ENCODE results near the gene IL18. TPM values are rescaled to one million over a fixed set of nuclear protein-coding genes. Genes with fewer than 3 reads are reported as not detected.
"Not testable (repeated sequence)": the region's sequence is repeated elsewhere in the genome, so short reads cannot be mapped to it uniquely, and the experiment has no call there.

Gene IL18
- total RNA-seq, 1 donor from 2014 or later, result 1.8 TPM

DNA sequence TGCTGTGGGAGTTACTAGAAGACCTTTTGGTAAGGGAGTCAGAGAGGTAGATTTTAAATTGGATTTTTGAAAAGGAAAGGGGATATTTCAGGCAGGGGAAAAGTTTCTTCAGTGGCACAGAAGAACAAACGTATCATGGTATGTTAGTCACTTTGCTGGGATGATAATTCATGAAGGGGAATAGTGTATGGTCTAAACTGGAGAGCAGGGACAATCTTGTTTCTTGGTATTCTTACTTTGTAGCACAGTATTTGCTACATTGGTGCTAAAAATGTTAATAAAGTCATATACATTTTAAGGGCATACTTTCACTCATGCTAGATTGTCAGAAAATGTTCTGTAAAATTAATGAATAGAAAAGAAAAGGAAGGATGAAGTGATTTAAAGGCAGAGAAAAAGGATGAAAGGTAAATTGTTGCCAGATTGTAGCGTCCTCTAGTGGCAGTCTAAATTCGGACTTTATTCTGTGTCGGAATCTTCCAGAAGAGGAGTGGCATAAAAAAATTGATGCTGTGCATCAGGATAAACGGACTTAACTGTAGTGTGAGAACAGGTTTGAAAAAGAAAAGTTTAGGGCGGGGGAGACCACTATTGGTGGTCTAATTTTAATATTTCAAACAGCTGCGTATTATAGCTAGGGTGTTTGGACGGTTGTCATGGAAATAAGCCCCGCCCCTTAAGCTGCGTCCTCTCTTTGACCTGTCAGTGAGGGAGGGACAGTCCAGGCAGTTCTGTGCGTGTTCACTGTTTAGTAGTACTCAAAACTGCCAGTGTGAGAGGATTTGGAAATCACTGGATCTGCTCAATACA is 11.1 kb upstream of the IL18 start, which contains the start of gene BCO2:
TSS of gene BCO2 (plus strand) at position 724 of the 810 bp plus-strand sequence. CDS start 90 bp downstream, outside the sequence.
- DNase-seq (ENCODE audit: missing footprints) (peak; percentile 88), ATAC-seq (peak; percentile 96)
- intact Hi-C loops (cut with DNase I), result loop anchor here (2.0 to 10.0 kb wide), 2 partner anchors 60 to 250 kb away; no protein-coding TSS in a partner anchor

DNA sequence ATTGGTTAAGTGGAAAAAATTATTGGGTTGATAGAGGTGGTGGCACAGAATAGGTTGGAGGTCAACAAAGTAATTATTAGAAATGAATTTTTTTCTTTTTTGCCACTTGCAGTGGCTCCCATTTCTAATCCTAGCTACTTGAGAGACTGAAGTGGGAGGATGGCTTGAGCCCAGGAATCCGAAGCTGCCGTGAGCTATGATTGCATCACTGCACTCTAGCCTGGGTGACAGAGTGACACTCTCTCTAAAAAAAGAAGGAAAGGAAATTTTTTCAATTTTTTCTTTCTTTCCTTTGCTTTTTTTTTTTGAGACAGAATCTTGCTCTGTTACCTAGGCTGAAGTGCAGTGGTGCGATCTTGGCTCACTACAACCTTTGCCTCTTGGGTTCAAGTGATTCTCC is 9.3 kb upstream of the IL18 start:
- intact Hi-C loops (cut with DNase I), result loop anchor here (10.0 kb wide), 1 partner anchor 248 kb away; no protein-coding TSS in a partner anchor
- ATAC-seq (no peak), DNase-seq (ENCODE audit: missing footprints) (no peak)

DNA sequence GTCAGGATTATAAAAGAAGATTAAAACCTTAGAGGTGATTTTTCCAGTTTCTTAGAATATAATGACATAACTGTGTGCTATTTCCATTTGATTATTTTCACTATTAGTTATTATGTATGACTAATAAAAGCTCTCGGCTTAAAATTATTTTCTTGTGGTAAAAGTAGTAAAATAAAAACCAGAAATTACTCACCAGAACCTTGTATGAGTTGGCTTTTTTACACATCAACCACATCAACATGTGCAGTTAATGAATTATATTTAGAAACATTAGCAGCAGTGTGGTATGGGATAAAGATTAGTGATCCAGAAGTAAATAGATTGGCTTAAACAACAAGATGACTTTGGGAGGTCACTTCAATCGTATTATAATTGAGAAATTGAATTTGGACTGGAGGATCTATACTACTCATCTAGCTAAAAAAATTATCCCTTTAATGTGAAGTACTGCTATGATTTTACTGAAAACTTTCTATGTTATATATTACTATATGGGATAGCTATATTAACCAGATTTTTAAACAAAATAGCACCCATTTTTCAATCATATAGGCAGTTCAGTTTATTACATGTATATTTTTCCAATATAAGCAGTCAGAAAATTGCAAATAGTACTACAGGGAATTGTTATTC is 8.6 kb upstream of the IL18 start:
- DNase-seq (ENCODE audit: missing footprints) (no peak), ATAC-seq (no peak)
- intact Hi-C loops (cut with DNase I), result loop anchor here (10.0 kb wide), 1 partner anchor 248 kb away; no protein-coding TSS in a partner anchor

DNA sequence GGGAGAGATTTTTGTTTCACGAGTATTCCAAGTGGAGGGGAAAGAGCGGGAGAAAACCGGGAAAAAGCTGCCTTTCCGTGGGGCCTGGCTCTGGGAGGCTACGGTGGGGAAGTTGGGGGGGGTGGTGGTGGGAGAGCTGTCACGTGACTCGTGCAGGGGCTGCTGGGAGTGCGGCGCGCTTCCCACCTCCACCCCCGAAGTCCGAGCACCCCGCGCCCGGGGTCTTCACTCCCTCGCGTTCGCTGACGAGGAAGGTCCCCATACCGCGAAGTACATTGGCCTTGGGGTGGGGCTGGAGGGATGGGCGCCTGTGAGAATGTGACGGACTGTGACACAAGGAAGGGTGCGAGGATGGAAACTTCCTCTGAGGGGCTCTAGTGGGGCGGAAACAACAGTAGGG is 3.3 kb upstream of the IL18 start, which contains the start of gene TEX12:
TSS of gene TEX12 (plus strand) at position 228 of the 400 bp plus-strand sequence. CDS start 1,897 bp downstream, outside the sequence.
- no peak for ATAC-seq
- DNase-seq (ENCODE audit: missing footprints), result no peak
- intact Hi-C loops (cut with DNase I), result no loop called here

DNA sequence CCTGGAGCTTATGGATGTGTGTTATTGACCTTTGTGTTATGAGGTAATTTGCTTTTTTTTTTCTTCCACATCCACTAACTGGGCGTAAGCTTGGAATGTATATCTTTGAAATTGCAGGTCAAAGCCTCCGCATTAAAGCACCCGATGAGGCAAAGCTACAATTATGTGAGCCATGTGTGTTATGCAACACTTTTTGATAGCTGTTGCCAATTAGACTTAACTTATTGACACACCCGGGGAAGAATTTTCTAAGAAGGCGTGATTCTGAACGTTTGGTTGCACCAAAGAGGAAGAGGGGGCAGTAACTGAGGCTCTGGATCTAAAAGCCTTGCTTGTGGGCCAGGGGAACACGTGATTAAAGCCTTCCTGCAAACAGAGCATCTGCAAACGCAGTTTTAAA is 2.7 kb upstream of the IL18 start:
- intact Hi-C loops (cut with DNase I), result no loop called here
- ATAC-seq (no peak), DNase-seq (ENCODE audit: missing footprints) (no peak)

DNA sequence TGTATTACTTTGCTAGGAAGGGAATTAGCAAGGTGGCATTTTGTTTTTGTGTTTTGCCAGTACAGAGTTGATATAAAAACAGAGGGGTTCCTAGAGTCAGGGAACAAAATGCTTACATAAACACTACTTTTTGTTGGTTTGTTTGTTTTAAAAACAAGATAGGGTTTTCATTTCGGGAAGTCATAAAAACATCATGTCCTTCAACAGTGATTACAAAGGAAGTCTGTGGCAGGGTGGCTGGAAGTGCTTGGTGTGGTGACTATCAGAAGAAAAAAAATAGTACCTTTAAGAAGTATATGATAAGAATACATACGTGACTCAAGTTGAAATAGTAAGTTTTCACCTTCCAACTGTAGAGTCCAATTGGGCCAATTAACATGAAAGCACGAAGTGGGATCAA is 1.2 kb upstream of the IL18 start:
- ATAC-seq, result no peak
- DNase-seq (ENCODE audit: missing footprints), result no peak
- intact Hi-C loops (cut with DNase I), result no loop called here

DNA sequence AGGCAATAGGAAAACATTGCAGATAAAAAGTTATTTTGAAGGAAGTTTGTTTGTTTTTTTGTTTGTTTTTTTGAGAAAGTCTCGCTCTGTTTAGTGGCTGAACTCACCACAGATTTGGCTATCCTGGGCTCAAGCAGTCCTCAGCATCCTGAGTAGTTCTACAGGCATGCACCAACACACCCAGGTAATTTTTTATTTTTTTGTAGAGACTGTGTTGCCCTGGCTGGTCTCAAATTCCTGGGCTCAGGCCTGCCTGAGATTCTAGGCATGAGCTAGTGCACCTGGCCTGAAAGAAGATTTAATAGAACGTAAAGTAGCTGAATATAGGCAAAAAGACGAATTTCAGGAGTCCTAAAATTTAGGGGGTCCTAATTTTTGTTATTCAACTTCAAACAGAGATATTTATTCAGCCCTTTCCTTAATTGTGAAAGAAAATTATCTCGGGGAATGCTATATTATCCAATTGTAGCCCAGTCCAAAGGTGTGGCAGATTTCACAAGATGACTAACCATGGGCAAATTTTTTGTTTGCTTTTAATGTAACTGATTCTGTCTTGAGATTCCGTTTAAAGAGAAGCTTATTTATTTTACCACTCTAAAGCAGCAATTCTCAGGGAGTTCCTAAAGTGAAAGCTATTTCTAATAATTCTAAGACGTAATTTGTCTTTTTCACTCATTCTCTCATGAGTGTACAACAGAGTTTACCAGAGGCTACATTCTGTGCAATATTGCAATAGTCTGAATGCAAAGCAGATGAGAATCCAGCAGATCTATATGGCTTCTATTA is 940 bp downstream of the IL18 start:
- intact Hi-C loops (cut with DNase I), result no loop called here
- no peak for ATAC-seq
- DNase-seq (ENCODE audit: missing footprints), result no peak

DNA sequence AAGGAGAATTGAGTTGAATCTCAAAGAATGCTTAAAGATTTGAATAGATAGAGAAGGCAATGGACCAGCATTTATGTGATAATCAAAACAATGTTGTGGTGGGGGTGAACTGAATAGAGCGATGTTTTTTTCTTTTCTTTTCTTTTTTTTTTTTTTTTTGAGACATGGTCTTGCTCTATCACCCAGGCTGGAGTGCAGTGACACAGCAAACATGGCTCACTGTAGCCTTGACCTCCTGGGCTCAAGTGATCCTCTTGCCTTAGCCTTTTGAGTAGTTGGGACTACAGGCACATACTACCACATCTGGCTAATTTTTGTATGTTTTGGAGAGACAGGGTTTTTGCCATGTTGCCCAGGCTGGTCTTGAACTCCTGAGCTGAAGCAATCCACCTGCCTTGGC is 1.7 kb downstream of the IL18 start:
- intact Hi-C loops (cut with DNase I); DNase-seq (ENCODE audit: missing footprints); ATAC-seq: not testable (repeated sequence)

DNA sequence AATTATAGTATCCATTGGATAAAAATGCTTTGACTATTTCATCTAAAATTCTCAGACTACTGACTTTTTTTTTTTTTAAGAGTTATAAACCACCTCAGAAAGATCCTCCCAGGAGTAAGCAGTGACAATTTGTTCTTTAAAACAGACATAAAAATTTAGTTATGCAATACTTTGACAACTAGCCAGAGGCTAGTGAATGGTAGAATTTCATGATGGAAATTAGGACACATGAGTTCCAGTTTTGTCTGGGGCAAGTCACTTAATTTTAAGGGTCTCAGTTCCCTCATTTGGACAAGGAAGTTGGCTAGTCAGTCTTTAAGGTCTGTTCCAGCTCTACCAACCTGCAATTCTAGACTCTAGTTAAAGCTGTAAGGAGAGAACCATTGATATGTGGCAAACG is 2.9 kb downstream of the IL18 start:
- intact Hi-C loops (cut with DNase I), result no loop called here
- ATAC-seq, result peak; percentile 5
- DNase-seq (ENCODE audit: missing footprints), result no peak

DNA sequence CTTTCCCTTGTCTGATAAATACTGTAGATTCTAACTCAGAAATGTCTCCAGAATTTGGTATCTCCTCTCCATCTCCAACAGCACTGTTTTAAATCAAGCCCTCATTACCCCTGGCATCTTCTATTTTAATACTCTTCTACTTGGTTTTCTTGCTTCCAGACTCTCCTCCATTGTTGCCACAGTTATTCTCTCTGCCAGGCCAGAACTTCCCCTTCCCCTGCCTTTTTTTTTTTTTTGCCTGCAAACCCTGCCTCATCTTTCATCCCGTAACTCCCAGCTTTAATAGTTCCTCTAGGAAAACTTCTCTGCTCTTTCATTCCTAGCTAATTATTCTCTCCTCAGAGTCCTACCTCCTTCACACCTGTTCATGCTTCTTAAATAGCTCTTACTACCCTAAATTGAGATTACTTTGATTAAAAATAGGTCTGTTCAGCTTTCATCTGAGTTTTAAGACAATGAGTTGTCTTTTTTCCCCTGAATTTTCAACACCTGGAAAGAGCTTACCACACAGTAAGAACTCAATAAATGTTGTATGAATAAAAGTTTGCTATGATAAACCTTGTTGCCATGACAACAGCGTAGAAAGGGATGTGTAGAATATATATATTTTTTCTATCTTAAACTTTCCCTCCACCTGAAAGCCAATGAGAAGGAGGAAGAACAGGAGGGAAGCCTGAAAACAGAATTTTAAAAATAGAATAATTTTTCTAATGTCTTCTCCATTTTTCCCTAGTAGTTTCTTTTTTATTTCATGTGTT is 3.6 kb downstream of the IL18 start:
- no peak for DNase-seq (ENCODE audit: missing footprints)
- intact Hi-C loops (cut with DNase I), result no loop called here
- ATAC-seq, result no peak

DNA sequence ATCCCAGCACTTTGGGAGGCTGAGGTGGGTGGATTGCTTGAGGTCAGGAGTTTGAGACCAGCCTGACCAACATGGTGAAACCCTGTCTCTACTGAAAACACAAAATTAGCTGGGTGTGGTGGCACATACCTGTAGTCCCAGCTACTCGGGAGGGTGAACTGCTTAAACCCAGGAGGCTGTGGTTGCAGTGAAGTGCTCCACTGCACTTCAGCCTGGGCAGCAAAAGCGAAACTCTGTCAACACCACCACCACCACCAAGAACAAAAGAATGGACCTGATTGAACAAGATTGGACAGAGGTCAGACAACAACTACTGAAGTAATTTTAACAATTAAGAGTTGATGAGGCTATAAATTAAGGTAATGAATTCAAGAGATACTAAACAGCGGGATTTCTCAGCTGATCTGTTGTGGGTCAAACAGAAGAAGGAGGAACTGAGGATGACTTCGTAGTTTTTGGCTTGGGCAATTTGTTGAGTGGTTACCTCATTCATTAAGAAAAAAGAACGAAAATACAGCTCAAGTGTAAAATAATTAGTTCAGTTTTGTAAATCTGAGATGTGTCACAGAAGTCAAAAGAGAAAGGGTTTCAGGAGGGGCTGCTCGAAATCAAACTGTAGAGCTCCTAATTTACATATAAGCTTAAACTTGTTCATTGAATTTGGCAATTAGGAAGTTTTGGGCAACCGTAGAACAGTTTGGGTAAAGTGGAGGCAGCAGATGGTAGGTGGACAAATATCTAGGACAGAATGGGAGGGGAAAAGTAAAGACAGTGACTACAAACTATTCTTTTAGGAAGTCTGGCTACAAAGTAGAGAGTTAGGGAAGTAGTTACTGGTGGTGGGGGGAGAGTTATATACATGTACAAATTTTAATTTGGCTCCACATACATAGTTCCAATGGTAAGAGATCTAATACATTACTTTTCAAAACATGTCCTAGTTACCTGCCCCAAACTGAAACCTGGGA is 4.5 kb downstream of the IL18 start:
- DNase-seq (ENCODE audit: missing footprints) (no peak), ATAC-seq (no peak)
- intact Hi-C loops (cut with DNase I), result no loop called here

DNA sequence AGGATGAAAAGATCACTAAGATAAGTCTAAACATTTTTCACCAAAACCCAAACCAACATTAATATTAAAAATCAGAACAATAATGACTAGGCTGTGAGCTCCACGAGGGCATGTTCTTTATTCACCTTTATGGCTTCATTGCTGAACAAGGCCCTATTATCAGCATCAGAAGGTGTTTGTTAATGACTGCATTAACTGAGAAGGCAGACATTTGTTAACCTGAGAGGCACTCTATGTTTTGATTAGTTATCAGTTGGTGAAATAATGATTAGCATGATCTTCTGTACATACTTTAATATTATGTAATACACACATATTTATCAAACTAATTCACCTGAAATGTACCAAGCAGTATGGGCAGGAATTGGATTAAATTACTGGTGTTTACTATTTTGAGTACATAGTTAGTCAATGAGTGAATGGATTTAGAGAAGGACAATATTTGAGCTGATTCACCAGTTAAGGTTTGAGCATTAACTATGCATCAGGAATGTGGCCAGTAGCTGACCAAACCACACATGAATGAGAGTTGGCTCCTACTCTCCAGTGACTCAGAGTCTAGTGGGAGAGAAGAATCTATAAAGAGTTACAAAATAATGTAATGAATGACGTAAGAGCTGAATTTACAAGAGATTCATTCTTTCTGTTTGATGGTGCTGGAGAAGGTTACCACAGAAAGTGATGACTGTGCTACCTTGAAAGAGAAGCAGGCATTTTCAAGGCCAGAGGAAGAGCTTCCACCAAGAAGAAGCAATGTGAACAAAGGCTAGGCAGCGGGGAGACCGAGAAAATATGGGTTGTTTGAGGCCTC is 6.7 kb downstream of the IL18 start:
- ATAC-seq (no peak), DNase-seq (ENCODE audit: missing footprints) (no peak)
- intact Hi-C loops (cut with DNase I), result no loop called here

DNA sequence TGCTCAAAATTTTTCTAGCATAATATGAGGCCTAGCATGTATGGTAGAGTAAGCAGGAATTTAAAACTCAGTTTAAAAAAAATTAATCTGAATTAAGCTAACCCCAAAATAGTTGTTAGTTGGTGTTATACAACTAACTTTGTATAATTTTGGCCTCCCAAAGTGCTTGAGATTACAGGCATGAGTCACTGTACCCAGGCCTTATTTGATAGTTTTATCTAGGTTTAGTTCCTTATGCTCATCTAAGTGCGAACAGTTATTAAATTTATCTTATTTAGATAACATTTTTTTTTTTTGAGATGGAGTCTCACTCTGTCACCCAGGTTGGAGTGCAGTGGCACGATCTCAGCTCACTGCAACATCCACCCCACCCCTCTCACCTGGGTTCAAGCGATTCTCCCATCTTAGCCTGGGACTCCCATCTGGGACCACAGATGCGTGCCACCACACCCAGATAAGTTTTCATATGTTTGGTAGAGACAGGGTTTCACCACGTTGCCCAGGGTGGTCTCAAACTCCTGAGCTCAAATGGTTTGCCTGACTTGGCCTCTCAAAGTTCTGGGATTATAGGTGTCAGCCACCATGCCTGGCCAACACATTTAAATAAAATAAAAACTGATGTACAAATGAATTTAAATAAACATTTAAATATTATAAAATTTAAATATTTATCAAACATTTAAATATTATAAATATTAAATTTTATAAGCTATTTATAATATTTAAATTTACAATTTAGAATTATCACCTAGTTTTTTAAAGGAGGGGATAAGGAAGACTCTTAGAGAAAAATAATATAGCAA is 7.5 kb downstream of the IL18 start:
- DNase-seq (ENCODE audit: missing footprints) (no peak), ATAC-seq (no peak)
- intact Hi-C loops (cut with DNase I), result no loop called here

DNA sequence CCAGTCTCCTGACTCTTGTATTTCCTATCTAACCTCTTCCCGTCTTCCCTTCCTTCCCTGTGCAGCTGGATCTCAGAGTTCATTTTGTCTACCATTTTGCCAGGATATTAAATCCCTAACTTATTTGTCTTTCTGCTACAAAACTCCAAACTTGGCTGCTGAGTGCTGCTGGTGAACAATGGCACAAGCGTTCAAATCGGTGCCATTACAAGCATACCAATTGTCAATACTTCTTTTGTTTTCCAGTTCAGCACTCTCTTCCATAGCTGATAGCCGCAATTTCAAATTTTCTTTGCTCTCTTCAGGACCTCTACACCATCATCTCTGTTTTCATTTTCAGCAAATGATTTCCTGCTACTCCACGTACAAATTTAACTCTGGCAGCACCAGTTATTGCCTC is 13.4 kb downstream of the IL18 start:
- intact Hi-C loops (cut with DNase I), result no loop called here
- no peak for ATAC-seq
- DNase-seq (ENCODE audit: missing footprints), result no peak

DNA sequence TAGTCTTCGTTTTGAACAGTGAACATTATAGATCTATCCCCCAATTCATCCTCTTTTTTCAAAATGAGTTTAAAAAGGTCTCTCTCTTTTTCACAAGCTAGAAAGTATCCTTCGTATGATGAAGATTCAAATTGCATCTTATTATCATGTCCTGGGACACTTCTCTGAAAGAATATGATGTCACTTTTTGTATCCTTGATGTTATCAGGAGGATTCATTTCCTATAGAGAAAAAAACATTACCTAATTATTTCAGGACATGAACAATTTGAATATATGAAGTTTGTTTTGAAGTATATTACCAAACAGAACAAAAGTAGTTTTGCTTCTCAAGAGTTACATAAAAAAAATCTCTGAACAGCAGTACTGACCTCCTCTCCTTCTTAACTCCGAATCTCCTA is 20.3 kb downstream of the IL18 start:
- intact Hi-C loops (cut with DNase I), result no loop called here
- no peak for ATAC-seq
- DNase-seq (ENCODE audit: missing footprints), result no peak

DNA sequence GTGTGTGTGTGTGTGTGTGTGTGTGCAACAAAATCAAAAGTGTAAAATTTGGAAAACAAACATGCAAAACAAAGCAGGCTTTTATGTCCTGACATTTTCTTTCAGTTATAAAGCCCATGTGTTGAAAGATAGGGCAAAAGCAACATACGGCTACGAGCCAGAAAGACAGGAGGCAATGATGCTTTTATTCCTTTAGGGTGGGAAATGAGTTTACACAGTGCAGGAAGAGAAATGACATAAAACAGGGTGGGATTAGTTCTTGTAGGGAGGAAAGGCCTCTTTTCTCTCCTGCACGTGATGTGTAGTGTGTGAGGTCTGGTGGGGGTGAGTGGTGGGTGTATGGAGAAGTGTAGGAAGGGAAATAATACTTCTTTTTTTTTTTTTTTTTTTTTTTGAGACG is 29.4 kb downstream of the IL18 start:
- intact Hi-C loops (cut with DNase I), result no loop called here
- no peak for ATAC-seq
- DNase-seq (ENCODE audit: missing footprints), result no peak

All from Right ventricle myocardium inferior (tissue), 1 donor.